ENCODE results near the gene CLEC2L. TPM values are rescaled to one million over a fixed set of nuclear protein-coding genes. Genes with fewer than 3 reads are reported as not detected.

Gene CLEC2L
- total RNA-seq, 2 donors from 2014 or later, result not detected

- peak; percentile 30 for DNase-seq (ENCODE audit: low spot score)
- H3K4me1 ChIP-seq, result no peaks in the 10 kb centered on the region
- H3K27me3 ChIP-seq, result no peaks in the 10 kb centered on the region
- H3K9me3 ChIP-seq, result no peaks in the 10 kb centered on the region
- peaks cover 82% of the 10 kb centered on the region for H3K36me3 ChIP-seq
- TF ChIP-seq, protein P1, sequence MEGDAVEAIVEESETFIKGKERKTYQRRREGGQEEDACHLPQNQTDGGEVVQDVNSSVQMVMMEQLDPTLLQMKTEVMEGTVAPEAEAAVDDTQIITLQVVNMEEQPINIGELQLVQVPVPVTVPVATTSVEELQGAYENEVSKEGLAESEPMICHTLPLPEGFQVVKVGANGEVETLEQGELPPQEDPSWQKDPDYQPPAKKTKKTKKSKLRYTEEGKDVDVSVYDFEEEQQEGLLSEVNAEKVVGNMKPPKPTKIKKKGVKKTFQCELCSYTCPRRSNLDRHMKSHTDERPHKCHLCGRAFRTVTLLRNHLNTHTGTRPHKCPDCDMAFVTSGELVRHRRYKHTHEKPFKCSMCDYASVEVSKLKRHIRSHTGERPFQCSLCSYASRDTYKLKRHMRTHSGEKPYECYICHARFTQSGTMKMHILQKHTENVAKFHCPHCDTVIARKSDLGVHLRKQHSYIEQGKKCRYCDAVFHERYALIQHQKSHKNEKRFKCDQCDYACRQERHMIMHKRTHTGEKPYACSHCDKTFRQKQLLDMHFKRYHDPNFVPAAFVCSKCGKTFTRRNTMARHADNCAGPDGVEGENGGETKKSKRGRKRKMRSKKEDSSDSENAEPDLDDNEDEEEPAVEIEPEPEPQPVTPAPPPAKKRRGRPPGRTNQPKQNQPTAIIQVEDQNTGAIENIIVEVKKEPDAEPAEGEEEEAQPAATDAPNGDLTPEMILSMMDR (IDR thresholded peaks at IDR 0.05), result no peak
- no peak overlapping the region for H3K27ac ChIP-seq
- no peak overlapping the region for H3K4me3 ChIP-seq
Measured at GRCh38 chr7:139582671-139583155, 59.2 kb downstream of the CLEC2L start.

GRCh38 chr7:139583826-139584553 lies 60.5 kb downstream of the CLEC2L start:
- Histone ChIP-seq H3K4me3 (no peak overlapping the region), H3K4me1 (no peaks in the 10 kb centered on the region), H3K9me3 (no peaks in the 10 kb centered on the region), H3K27ac (no peak overlapping the region), H3K36me3 (peaks cover 82% of the 10 kb centered on the region), H3K27me3 (no peaks in the 10 kb centered on the region)
- TF ChIP-seq, protein P1 (IDR thresholded peaks at IDR 0.05), result no peak
- peak; percentile 18 for DNase-seq (ENCODE audit: low spot score)

GRCh38 chr7:139585042-139585441 lies 61.6 kb downstream of the CLEC2L start:
- Histone ChIP-seq H3K4me3 (no peak overlapping the region), H3K27me3 (no peaks in the 10 kb centered on the region), H3K27ac (no peak overlapping the region), H3K36me3 (peaks cover 81% of the 10 kb centered on the region), H3K4me1 (no peaks in the 10 kb centered on the region), H3K9me3 (no peaks in the 10 kb centered on the region)
- DNase-seq (ENCODE audit: low spot score), result peak; percentile 11
- TF ChIP-seq, protein P1 (IDR thresholded peaks at IDR 0.05), result no peak

DNA sequence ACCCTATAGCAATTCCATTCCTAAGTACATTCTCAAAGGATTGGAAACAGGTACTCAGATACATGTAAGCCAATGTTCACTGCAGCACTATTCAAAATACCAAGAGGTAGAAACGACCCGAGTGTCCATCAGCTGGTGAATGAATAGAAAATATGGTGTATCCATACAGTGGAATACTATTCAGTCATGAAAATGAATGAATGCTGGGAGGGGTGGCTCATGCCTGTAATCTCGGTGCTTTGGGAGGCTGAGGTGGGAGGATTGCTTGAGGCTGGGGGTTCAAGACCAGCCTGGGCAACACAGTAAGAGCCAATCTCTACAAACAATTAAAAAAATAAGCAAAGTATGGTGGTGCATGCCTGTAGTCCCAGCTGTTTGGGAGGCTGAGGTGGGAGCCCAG lies 62.8 kb downstream of the CLEC2L start:
- Histone ChIP-seq H3K27ac (no peak overlapping the region), H3K36me3 (peaks cover 79% of the 10 kb centered on the region), H3K27me3 (no peaks in the 10 kb centered on the region), H3K4me1 (no peaks in the 10 kb centered on the region), H3K9me3 (no peaks in the 10 kb centered on the region), H3K4me3 (no peak overlapping the region)
- TF ChIP-seq, protein P1 (IDR thresholded peaks at IDR 0.05), result no peak
- DNase-seq (ENCODE audit: low spot score), result no peak

- Histone ChIP-seq H3K4me1 (no peaks in the 10 kb centered on the region), H3K27me3 (no peaks in the 10 kb centered on the region), H3K36me3 (peaks cover 77% of the 10 kb centered on the region), H3K4me3 (no peak overlapping the region), H3K9me3 (no peaks in the 10 kb centered on the region), H3K27ac (no peak overlapping the region)
- DNase-seq (ENCODE audit: low spot score), result peak; percentile 32
- TF ChIP-seq, protein P1 (IDR thresholded peaks at IDR 0.05), result no peak
Measured at GRCh38 chr7:139587535-139587934, 64.0 kb downstream of the CLEC2L start.

All from right atrium auricular region (tissue), 2 donors.